Measurements from ENCODE around the gene MRPS24.

The MRPS24 gene

GRCh38 chr7:43876976-43877745 is 7.8 kb upstream of the MRPS24 start:
- no peak for DNase-seq

- DNase-seq: no peak
Measured at GRCh38 chr7:43876241-43876640, 6.9 kb upstream of the MRPS24 start.

GRCh38 chr7:43873300-43873699 is 4.0 kb upstream of the MRPS24 start:
- DNase-seq: no peak

GRCh38 chr7:43872406-43873110 is 3.2 kb upstream of the MRPS24 start:
- no peak for DNase-seq

GRCh38 chr7:43871064-43871463 is 1.7 kb upstream of the MRPS24 start:
- no peak for DNase-seq

GRCh38 chr7:43870316-43870715 is 999 bp upstream of the MRPS24 start:
- no peak for DNase-seq

GRCh38 chr7:43869867-43870240 is 537 bp upstream of the MRPS24 start:
- peak in 1 of 2 experiments; percentile 28 for DNase-seq

- no peak for DNase-seq
Measured at GRCh38 chr7:43868681-43869005, 674 bp downstream of the MRPS24 start.

GRCh38 chr7:43868181-43868580 is 1.1 kb downstream of the MRPS24 start:
- DNase-seq: no peak

- no peak for DNase-seq
Measured at GRCh38 chr7:43865277-43865676, 4.0 kb downstream of the MRPS24 start.

- no peak for DNase-seq
Measured at GRCh38 chr7:43864126-43864525, 5.2 kb downstream of the MRPS24 start.

- no peak for DNase-seq
Measured at GRCh38 chr7:43856996-43857395, 12.3 kb downstream of the MRPS24 start.

GRCh38 chr7:43856316-43856715 is 13.0 kb downstream of the MRPS24 start:
- DNase-seq: no peak

- DNase-seq: no peak
Measured at GRCh38 chr7:43855176-43855575, 14.1 kb downstream of the MRPS24 start.

- DNase-seq: no peak
Measured at GRCh38 chr7:43851805-43852204, 17.5 kb downstream of the MRPS24 start.

GRCh38 chr7:43850348-43851116 is 18.8 kb downstream of the MRPS24 start:
- DNase-seq: no peak

GRCh38 chr7:43849047-43849446 is 20.3 kb downstream of the MRPS24 start:
- DNase-seq: peak in 1 of 2 experiments; percentile 53

GRCh38 chr7:43847496-43847895 is 21.8 kb downstream of the MRPS24 start:
- DNase-seq: no peak

GRCh38 chr7:43844662-43845061 is 24.7 kb downstream of the MRPS24 start:
- DNase-seq: no peak

GRCh38 chr7:43844257-43844656 is 25.1 kb downstream of the MRPS24 start:
- no peak for DNase-seq

GRCh38 chr7:43843296-43843695 is 26.0 kb downstream of the MRPS24 start:
- no peak for DNase-seq

- DNase-seq: no peak
Measured at GRCh38 chr7:43838201-43838658, 31.1 kb downstream of the MRPS24 start.

GRCh38 chr7:43834463-43835251 is 34.7 kb downstream of the MRPS24 start:
- DNase-seq: no peak
